22Rv1 (cell line): ENCODE measurements around the gene MTFR2.

Source experiments
- H3K27ac ChIP-seq: fragments of 450-650 bp; 2 replicates; pipeline ENCODE4 v1.5.1; 2017
- CTCF ChIP-seq: fragments of 450-650 bp; IDR thresholded peaks from 2 replicates; pipeline ENCODE4 v1.5.1; 2017; ENCODE audit warnings: mild to moderate bottlenecking
- ZFX ChIP-seq: fragments of 450-650 bp; IDR thresholded peaks from 2 replicates; pipeline ENCODE4 v1.6.1; 2017; ENCODE audit warnings: antibody characterized with exemption, borderline replicate concordance

Gene MTFR2

GRCh38 chr6:136249811-136250685, at the start of gene MTFR2:
Gene MTFR2 (minus strand): TSS chr6:136250311. CDS start chr6:136249099, 1,212 bp downstream.
- H3K27ac ChIP-seq = peak within 1 kb of the TSS; percentile 77
- no peak for TF ChIP-seq ZFX
- TF ChIP-seq CTCF = no peak

DNA sequence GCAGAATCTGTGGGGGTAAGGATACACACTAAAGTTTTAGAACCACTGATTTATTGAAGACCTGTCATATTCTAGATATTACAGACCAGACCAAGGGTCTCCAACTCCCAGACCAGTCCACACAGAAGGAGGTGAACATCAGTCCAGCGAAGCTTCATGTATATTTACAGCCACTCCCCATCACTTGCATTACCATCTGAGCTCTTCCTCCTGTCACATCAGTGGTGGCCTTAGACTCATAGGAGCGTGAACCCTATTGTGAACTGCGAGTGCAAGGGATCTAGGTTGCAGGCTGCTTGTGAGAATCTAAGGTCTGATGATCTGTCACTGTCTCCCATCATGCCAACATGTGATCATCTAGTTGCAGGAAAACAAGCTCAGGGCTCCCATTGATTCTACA, 44.5 kb upstream of the MTFR2 start:
- TF ChIP-seq CTCF = no peak
- TF ChIP-seq ZFX = no peak
- no peak overlapping the region for H3K27ac ChIP-seq

DNA sequence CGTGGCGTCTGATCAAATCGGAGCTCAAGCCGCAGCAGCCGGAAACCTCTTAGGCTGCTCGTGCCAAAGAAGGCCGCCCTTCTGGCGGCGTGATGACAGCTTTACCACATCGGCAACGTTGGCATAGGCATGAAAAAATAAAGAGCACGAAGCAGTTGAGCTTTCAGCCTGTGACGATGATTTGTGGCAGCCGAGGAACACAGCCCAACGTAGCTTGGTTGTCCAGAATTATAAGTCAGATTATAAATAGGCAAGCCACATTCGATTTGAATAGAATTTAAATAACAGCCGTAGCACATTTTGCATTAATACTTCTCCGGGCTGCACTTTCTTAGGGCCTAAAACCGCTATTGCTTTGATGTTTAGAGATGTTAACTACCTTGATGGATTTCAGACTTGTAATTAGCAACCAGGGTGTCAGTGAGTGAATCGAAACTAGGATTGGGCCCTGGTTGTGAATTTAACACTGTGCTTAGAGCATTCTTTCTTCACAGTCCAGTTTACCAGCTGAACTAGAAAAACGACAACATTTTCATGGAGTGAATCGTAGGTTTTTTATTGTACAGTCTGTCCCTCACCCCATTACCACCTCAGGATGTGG, 40.4 kb upstream of the MTFR2 start:
- TF ChIP-seq CTCF = no peak
- no peak for TF ChIP-seq ZFX
- peak overlapping the region; percentile 98 for H3K27ac ChIP-seq

DNA sequence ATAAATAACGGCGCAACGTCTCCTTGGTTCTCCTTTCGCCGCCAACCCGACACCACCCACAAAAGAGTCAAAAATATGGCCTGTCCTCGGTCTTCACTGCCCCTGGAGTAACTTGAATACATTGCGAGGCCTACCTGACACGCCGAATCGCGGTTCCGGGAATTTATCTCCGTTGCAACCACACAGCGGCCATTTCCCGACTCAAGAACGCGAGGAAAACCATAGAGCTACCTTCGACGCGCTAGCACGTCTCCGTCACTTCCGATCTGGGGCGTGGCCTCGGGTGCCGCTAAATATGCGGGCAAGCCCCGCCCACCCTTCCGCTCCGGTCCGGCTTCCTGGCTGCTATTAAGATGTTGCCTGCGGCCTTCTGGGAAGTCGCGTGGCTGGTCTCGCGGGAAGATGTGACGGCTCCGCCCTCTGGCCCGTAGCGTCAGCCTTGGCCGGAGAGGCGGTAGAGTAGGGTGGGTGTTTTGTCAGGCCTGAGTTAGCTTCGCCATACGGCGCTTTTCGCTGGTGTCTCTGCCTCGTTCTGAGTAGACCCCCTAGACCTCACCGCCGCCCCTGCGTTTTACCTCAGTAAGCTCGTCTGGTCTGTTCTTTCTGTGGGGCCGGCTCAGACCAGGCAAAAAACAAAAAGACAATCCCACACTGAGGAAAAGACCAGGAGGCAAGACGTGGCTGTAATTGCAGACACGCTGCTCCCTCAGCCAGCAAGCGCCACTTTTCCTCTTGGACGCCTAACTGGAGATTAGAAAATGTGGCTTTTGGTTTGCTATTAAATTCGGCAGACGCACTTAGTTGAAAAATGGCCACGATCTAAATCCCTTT, 39.7 kb upstream of the MTFR2 start, which contains the start of gene BCLAF1:
Gene BCLAF1 (minus strand): TSS at position 268 of the 831 bp plus-strand sequence. CDS start 9,980 bp downstream, outside the sequence.
- peak within 1 kb of the TSS; percentile 98 for H3K27ac ChIP-seq
- TF ChIP-seq ZFX (no peak), CTCF (no peak)

- peak overlapping the region; percentile 98 for H3K27ac ChIP-seq
- no peak for TF ChIP-seq ZFX
- no peak for TF ChIP-seq CTCF
These were observed 39.1 kb upstream of the MTFR2 start for GRCh38 chr6:136289327-136289578.

GRCh38 chr6:136288566-136289326, 38.6 kb upstream of the MTFR2 start:
- H3K27ac ChIP-seq = peak overlapping the region; percentile 98
- TF ChIP-seq ZFX (no peak), CTCF (no peak)
